GF-D8 (cell line): Measurements from ENCODE around the gene RPL13.

Source experiments
- DNase-seq: peaks from one replicate; lab custom pipeline; 2025; lab: John Stamatoyannopoulos, UW

The RPL13 gene

GRCh38 chr16:89599451-89599858 lies 39.0 kb downstream of the RPL13 start:
- DNase-seq, result peak; percentile 6

GRCh38 chr16:89599902-89600301 lies 39.4 kb downstream of the RPL13 start:
- DNase-seq, result no peak

- DNase-seq, result no peak
Observed at GRCh38 chr16:89600427-89600826, 39.9 kb downstream of the RPL13 start.

- no peak for DNase-seq
Observed at GRCh38 chr16:89600956-89601355, 40.5 kb downstream of the RPL13 start.

GRCh38 chr16:89601906-89602272 lies 41.4 kb downstream of the RPL13 start:
- DNase-seq, result no peak

- DNase-seq, result peak; percentile 18
Observed at GRCh38 chr16:89602273-89602951, 41.9 kb downstream of the RPL13 start.

- DNase-seq, result no peak
Observed at GRCh38 chr16:89602952-89603590, 42.6 kb downstream of the RPL13 start.

GRCh38 chr16:89604764-89605163 lies 44.3 kb downstream of the RPL13 start:
- DNase-seq, result no peak

- no peak for DNase-seq
Observed at GRCh38 chr16:89605186-89605970, 44.9 kb downstream of the RPL13 start.

- no peak for DNase-seq
Observed at GRCh38 chr16:89606006-89606405, 45.5 kb downstream of the RPL13 start.

- no peak for DNase-seq
Observed at GRCh38 chr16:89607453-89607852, 47.0 kb downstream of the RPL13 start.

GRCh38 chr16:89607937-89608740 lies 47.7 kb downstream of the RPL13 start:
- DNase-seq, result no peak

- DNase-seq, result no peak
Observed at GRCh38 chr16:89610108-89610453, 49.6 kb downstream of the RPL13 start.

- DNase-seq, result no peak
Observed at GRCh38 chr16:89612415-89613166, 52.1 kb downstream of the RPL13 start.

- DNase-seq, result peak; percentile 68
Observed at GRCh38 chr16:89613231-89613953, 52.9 kb downstream of the RPL13 start, which contains the start of gene DPEP1. TSS of gene DPEP1 (plus strand) at chr16:89613642. CDS start at chr16:89630411, 16,769 bp downstream.

GRCh38 chr16:89613954-89614459 lies 53.5 kb downstream of the RPL13 start:
- DNase-seq, result no peak
